OCI-LY7 (cell line): ENCODE results near the gene IGFLR1. TPM values are rescaled to one million over a fixed set of nuclear protein-coding genes. Genes with fewer than 3 reads are reported as not detected.
A peak's percentile ranks its signal among the peaks of the same experiment; 100 is the strongest.

Source experiments
- BruUV-seq: library from RNA; stranded (reverse); fragments of 400-500 nt; replicated peaks from 2 replicates; lab custom pipeline; 2021; lab: Mats Ljungman, UMichigan
- CTCF ChIA-PET: fragments of 300-600 bp; sonication (Branson Sonifier 250); formaldehyde crosslinking; loops from one replicate; lab custom pipeline; 2022; ENCODE audit warnings: antibody characterized with exemption; ENCODE audit not compliant: unreplicated experiment; lab: Charles Lee
- POLR2A ChIA-PET: fragments of 300-600 bp; sonication (Branson Sonifier 250); formaldehyde crosslinking; loops from one replicate; lab custom pipeline; 2022; ENCODE audit warnings: antibody characterized with exemption; lab: Charles Lee
- DNase-seq: peaks from one replicate; pipeline ENCODE4 v3.0.0-alpha.2; 2015; ENCODE audit warnings: low spot score
- H2AFZ ChIP-seq: fragments of 200-600 bp; sonication (generic), shearing (Covaris generic); 2 replicates; pipeline ENCODE4 v1.6.1; 2014; ENCODE audit warnings: mild to moderate bottlenecking, antibody characterized with exemption, low read length, moderate library complexity
- H3K27ac ChIP-seq: fragments of 200-600 bp; sonication (generic); 2 replicates; pipeline ENCODE4 v1.5.1; 2014; ENCODE audit warnings: mixed run types, low read depth, mild to moderate bottlenecking, moderate library complexity, low read length, inconsistent platforms; ENCODE audit not compliant: poor library complexity, severe bottlenecking
- H3K36me3 ChIP-seq: fragments of 200-600 bp; sonication (generic); 2 replicates; pipeline ENCODE4 v1.6.1; 2014; ENCODE audit warnings: mild to moderate bottlenecking, antibody characterized with exemption, low read length, moderate library complexity, mixed read lengths; ENCODE audit not compliant: insufficient read depth
- H3K4me1 ChIP-seq: fragments of 200-600 bp; sonication (generic); 2 replicates; pipeline ENCODE4 v1.5.1; 2014; ENCODE audit warnings: mild to moderate bottlenecking, low read length; ENCODE audit not compliant: insufficient read depth, poor library complexity, severe bottlenecking
- H3K4me2 ChIP-seq: fragments of 200-600 bp; sonication (generic); 2 replicates; pipeline ENCODE4 v1.6.1; 2014; ENCODE audit warnings: mild to moderate bottlenecking, low read length
- H3K4me3 ChIP-seq: fragments of 200-600 bp; sonication (generic); 2 replicates; pipeline ENCODE4 v1.5.1; 2014; ENCODE audit warnings: mild to moderate bottlenecking, low read depth, low read length; ENCODE audit not compliant: poor library complexity, severe bottlenecking
- H3K79me2 ChIP-seq: fragments of 200-600 bp; sonication (generic); 2 replicates; pipeline ENCODE4 v1.6.1; 2016; ENCODE audit warnings: low read depth, mild to moderate bottlenecking, low read length, moderate library complexity, mixed read lengths; ENCODE audit not compliant: insufficient read depth
- H3K9me2 ChIP-seq: fragments of 200-600 bp; sonication (generic); 2 replicates; pipeline ENCODE4 v1.6.1; 2016; ENCODE audit warnings: mild to moderate bottlenecking, low read length, mixed read lengths; ENCODE audit not compliant: insufficient read depth
- H3K9me3 ChIP-seq: fragments of 200-600 bp; sonication (generic); 2 replicates; pipeline ENCODE4 v1.6.1; 2014; ENCODE audit warnings: mild to moderate bottlenecking, mixed run types, low read length, mixed read lengths
- H4K20me1 ChIP-seq: fragments of 200-600 bp; sonication (generic); 2 replicates; pipeline ENCODE4 v1.6.1; 2014; ENCODE audit warnings: mild to moderate bottlenecking, antibody characterized with exemption, low read length, moderate library complexity, mixed read lengths; ENCODE audit not compliant: insufficient read depth
- EZH2phosphoT487 ChIP-seq: fragments of 200-600 bp; sonication (generic); IDR thresholded peaks from 2 replicates; pipeline ENCODE4 v1.6.1; 2018; ENCODE audit warnings: low read depth, borderline replicate concordance, mild to moderate bottlenecking, mixed run types, antibody characterized with exemption, low read length, moderate library complexity, mixed read lengths
- intact Hi-C: fragments of 100-400 bp; cut with micrococcal nuclease; formaldehyde crosslinking; loops from one replicate; pipeline ENCODE4 v1.10.0; 2022; ENCODE audit not compliant: unreplicated experiment
- total RNA-seq, 2 experiments: library from RNA; depleted of rRNA in 1 of 2; stranded (reverse); fragments of >200 nt in 1 of 2; shearing (Covaris generic) in 1 of 2; gene quantifications; 2 replicates each; pipeline ENCODE4 v1.2.3, GENCODE V29; 2014 to 2022
- TF ChIP-seq, protein P1 (sequence below): fragments of 200-600 bp; sonication (generic); conservative IDR thresholded peaks from 2 replicates; pipeline ENCODE4 v1.5.1; 2014; ENCODE audit warnings: mild to moderate bottlenecking, antibody characterized with exemption, low read length, moderate library complexity, mixed read lengths

Gene IGFLR1
- total RNA-seq, 2 experiments from 2014 or later: 8.5 to 18.3 TPM

DNA sequence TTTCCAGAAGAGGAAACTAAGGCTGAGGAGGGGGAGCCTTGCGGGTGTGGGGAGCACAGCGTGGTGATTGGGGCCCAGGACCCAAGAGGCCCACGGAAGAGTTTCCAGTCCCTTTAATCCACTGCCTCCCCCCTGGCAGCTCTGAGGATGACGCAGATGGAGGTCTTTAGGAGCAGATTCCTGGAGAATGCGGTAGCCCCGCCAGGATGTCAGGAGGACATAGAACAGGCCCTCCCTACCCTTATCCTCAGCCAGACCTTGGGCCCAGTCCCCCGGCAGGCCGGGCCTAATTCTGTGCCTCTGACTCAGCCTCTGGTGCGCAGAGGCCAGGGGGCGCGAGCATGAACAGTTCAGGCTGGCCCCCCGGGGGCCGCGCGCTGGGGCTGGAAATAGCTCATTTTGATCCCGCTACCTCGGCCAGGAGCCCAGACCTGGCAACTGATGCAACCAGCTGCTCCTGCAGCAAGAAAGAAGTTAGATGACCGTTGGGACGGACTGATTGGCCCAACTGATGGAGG, 15.0 kb upstream of the IGFLR1 start:
- POLR2A ChIA-PET: no interaction called here
- Histone ChIP-seq H3K4me3 (peak overlapping the region; percentile 96), H3K36me3 (peaks cover 28% of the 10 kb centered on the region), H3K9me2 (no peaks in the 10 kb centered on the region), H3K4me2 (peak overlapping the region; percentile 66), H3K9me3 (0 out of 2 replicates have a peak, but pooled peaks cover 8% of the 10 kb centered on the region), H3K79me2 (peaks cover 13% of the 10 kb centered on the region; the same call in 1 of the 2 replicates), H3K27ac (peak overlapping the region; percentile 59), H3K4me1 (peaks cover 21% of the 10 kb centered on the region), H4K20me1 (no peaks in the 10 kb centered on the region), H2AFZ (peak overlapping the region; percentile 12; the same call in 1 of the 2 replicates)
- TSS peak; percentile 94 for BruUV-seq
- CTCF ChIA-PET: no interaction called here
- no peak for DNase-seq
- intact Hi-C loops: loop anchor here (1.0 to 5.0 kb wide), 3 partner anchors 9 to 145 kb away; partner anchors contain the start of genes HCST, KMT2B, LIN37 and NFKBID
- TF ChIP-seq, protein P1, sequence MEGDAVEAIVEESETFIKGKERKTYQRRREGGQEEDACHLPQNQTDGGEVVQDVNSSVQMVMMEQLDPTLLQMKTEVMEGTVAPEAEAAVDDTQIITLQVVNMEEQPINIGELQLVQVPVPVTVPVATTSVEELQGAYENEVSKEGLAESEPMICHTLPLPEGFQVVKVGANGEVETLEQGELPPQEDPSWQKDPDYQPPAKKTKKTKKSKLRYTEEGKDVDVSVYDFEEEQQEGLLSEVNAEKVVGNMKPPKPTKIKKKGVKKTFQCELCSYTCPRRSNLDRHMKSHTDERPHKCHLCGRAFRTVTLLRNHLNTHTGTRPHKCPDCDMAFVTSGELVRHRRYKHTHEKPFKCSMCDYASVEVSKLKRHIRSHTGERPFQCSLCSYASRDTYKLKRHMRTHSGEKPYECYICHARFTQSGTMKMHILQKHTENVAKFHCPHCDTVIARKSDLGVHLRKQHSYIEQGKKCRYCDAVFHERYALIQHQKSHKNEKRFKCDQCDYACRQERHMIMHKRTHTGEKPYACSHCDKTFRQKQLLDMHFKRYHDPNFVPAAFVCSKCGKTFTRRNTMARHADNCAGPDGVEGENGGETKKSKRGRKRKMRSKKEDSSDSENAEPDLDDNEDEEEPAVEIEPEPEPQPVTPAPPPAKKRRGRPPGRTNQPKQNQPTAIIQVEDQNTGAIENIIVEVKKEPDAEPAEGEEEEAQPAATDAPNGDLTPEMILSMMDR: no peak
- TF ChIP-seq EZH2phosphoT487: no peak

DNA sequence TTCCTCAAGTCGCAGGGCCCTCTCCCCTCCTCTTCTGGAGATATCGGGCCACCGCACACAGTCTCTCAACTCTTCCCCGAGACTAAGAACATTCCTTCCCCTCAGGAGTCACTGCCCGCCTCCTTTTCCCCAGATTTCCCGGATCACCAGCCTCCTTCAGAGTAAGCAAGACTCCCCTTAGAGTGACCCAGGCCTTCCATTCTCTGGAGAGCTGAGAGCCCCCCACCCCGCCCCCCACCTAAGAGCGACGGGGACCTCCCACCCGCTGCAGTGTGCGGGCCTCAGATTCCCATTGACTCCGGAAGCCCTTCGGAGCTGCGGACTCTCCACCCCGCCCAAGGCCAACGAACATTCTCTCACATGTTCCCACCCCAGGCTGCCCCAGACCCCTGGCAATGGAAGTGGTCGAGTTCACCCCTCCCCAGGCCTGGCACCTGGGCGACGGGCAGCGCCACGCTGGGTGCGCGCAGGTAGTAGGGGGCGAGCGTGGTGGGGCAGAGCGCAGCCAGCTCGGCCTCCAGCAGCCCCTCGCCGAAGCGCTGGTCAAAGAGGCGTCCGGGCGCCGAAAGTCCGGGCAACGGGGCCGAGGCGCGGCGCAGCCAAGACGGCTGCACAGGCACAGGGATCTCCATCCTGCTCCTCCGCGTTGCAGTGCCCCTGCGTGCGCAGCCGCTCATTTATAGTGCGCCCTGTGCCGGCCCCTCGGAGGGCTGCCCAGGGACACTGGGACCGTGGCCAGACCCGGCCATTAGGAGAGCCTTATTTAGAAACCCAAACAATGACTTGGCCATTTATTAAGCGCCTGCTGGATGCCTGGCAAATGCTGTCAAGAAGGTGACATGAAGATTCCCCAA, 14.4 kb upstream of the IGFLR1 start, which contains the start of gene HSPB6:
Gene HSPB6 (minus strand): TSS at position 653 of the 854 bp plus-strand sequence. CDS start 21 bp downstream, at position 632.
- BruUV-seq: no TSS peak
- Histone ChIP-seq H3K9me2 (no peaks in the 10 kb centered on the region), H3K27ac (peak within 1 kb of the TSS; percentile 59), H3K36me3 (peaks cover 22% of the 10 kb centered on the region), H3K4me1 (peaks cover 21% of the 10 kb centered on the region), H3K79me2 (peaks cover 13% of the 10 kb centered on the region; the same call in 1 of the 2 replicates), H3K9me3 (0 out of 2 replicates have a peak, but pooled peaks cover 8% of the 10 kb centered on the region), H2AFZ (peak within 1 kb of the TSS; percentile 12; the same call in 1 of the 2 replicates), H4K20me1 (no peaks in the 10 kb centered on the region), H3K4me2 (peak within 1 kb of the TSS; percentile 66), H3K4me3 (peak within 1 kb of the TSS; percentile 96)
- ChIA-PET CTCF (no interaction called here), POLR2A (no interaction called here)
- no peak for DNase-seq
- TF ChIP-seq, protein P1: no peak
- TF ChIP-seq EZH2phosphoT487: no peak
- intact Hi-C loops: loop anchor here (1.0 to 5.0 kb wide), 3 partner anchors 8 to 146 kb away; partner anchors contain the start of genes HCST, KMT2B, LIN37 and NFKBID
